Tibial artery (tissue), 4 donors: ENCODE data around the gene LGR5.
"Not testable (repeated sequence)": the region's sequence is repeated elsewhere in the genome, so short reads cannot be mapped to it uniquely, and the experiment has no call there.

Source experiments
- DNase-seq, 2 donors: peaks; one replicate each; pipeline ENCODE4 v3.0.0-alpha.2; 2019
- H3K27ac ChIP-seq, 2 donors: fragments of 200-600 bp; sonication (generic) in 1 of 2; 1 replicate in 1 of 2; 2 replicates in 1 of 2; pipeline ENCODE4 v1.5.1; 2018 to 2019; ENCODE audit warnings: mild to moderate bottlenecking in 1 of 2
- H3K27me3 ChIP-seq, 2 donors: fragments of 200-600 bp; sonication (generic) in 1 of 2; one replicate each; pipeline versions ENCODE4 v1.5.1 to v1.6.0; 2016 to 2019
- H3K36me3 ChIP-seq, 3 donors: fragments of 200-600 bp; sonication (generic) in 2 of 3; one replicate each; pipeline ENCODE4 v1.5.1; 2016 to 2019; ENCODE audit warnings: mild to moderate bottlenecking in 2 of 3
- H3K4me1 ChIP-seq, 4 donors: fragments of 200-600 bp; sonication (generic) in 2 of 4; 1 replicate in 3 of 4; 2 replicates in 1 of 4; pipeline ENCODE4 v1.5.1; 2016 to 2019
- H3K4me3 ChIP-seq, 2 donors: fragments of 200-600 bp; sonication (generic) in 1 of 2; 1 replicate in 1 of 2; 2 replicates in 1 of 2; pipeline ENCODE4 v1.5.1; 2018 to 2019; ENCODE audit warnings: mild to moderate bottlenecking in 2 of 2
- H3K9me3 ChIP-seq, 3 donors: fragments of 200-600 bp; sonication (generic) in 1 of 3; one replicate each; pipeline ENCODE4 v1.5.1; 2016 to 2019
- CTCF ChIP-seq, 2 experiments: fragments of 200-600 bp in 1 of 2; fragments of 450-650 bp in 1 of 2; IDR thresholded peaks; one replicate each; pipeline ENCODE4 v1.5.1; 2017 to 2019; ENCODE audit warnings: antibody characterized with exemption in 2 of 2, mild to moderate bottlenecking in 1 of 2, moderate library complexity in 1 of 2
- intact Hi-C: fragments of 100-400 bp; cut with DNase I; formaldehyde crosslinking; loops from one replicate; pipeline ENCODE4 v1.15.0; 2023; ENCODE audit warnings: low total_unique reads

Gene LGR5

DNA sequence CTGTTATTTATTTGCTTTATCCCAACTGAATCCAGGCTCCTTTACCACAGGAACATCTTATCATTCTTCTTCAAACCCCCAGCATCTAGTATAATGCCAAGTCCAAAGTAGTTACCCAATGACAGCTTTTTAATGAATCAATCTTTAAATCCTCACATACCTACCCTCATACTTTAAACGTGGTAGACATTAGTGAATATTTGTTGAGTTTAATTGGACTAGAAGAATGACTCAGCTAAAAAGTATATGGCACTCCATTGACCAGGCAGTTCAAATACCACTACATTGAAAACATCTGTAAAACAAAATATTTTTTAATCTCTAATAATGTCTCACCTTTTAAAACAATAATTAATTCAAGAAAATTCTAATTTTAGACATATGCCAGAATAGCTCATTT, 125.9 kb downstream of the LGR5 start:
- intact Hi-C loops, result no loop called here
- H3K27me3 ChIP-seq, result no peaks in the 10 kb centered on the region

DNA sequence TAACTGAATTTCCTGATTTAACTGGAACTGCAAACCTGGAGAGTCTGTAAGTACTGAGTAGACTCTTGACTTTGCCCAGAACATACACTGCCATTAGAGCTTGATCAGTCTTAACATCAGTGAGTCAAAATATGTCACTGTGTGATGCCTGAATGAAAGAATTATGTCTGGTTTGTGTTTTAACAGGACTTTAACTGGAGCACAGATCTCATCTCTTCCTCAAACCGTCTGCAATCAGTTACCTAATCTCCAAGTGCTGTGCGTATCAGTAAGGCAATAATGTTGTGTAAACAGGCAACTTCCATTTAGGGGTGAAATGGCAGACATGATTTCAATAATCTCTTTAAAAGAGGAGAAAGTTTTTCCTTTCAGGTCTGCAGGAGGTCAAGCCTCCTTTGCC, 127.1 kb downstream of the LGR5 start:
- no peak for TF ChIP-seq CTCF (IDR thresholded peaks at IDR 0.05)
- Histone ChIP-seq H3K27ac (no peak overlapping the region), H3K27me3 (no peaks in the 10 kb centered on the region), H3K9me3 (no peaks in the 10 kb centered on the region), H3K36me3 (no peaks in the 10 kb centered on the region), H3K4me1 (no peaks in the 10 kb centered on the region), H3K4me3 (no peak overlapping the region)
- no peak for DNase-seq
- intact Hi-C loops, result no loop called here

More for the DNA sequence above, 125.9 kb downstream of the LGR5 start:
- Histone ChIP-seq H3K4me1 (no peaks in the 10 kb centered on the region), H3K36me3 (no peaks in the 10 kb centered on the region), H3K9me3 (no peaks in the 10 kb centered on the region), H3K27ac (no peak overlapping the region), H3K4me3 (no peak overlapping the region)
- TF ChIP-seq CTCF (IDR thresholded peaks at IDR 0.05), result no peak
- no peak for DNase-seq

- DNase-seq, result no peak
- H3K36me3 ChIP-seq, result no peaks in the 10 kb centered on the region
- H3K27me3 ChIP-seq, result no peaks in the 10 kb centered on the region
- no peak for TF ChIP-seq CTCF (IDR thresholded peaks at IDR 0.05)
- no peaks in the 10 kb centered on the region for H3K9me3 ChIP-seq
- H3K4me3 ChIP-seq, result no peak overlapping the region
- H3K4me1 ChIP-seq, result no peaks in the 10 kb centered on the region
- intact Hi-C loops, result no loop called here
- H3K27ac ChIP-seq, result no peak overlapping the region
These were observed 127.9 kb downstream of the LGR5 start for GRCh38 chr12:71567537-71567936.

GRCh38 chr12:71569885-71570284, 130.3 kb downstream of the LGR5 start:
- H3K9me3 ChIP-seq, H3K36me3 ChIP-seq, intact Hi-C loops, H3K4me1 ChIP-seq, H3K27me3 ChIP-seq, H3K4me3 ChIP-seq, H3K27ac ChIP-seq, DNase-seq: not testable (repeated sequence)

DNA sequence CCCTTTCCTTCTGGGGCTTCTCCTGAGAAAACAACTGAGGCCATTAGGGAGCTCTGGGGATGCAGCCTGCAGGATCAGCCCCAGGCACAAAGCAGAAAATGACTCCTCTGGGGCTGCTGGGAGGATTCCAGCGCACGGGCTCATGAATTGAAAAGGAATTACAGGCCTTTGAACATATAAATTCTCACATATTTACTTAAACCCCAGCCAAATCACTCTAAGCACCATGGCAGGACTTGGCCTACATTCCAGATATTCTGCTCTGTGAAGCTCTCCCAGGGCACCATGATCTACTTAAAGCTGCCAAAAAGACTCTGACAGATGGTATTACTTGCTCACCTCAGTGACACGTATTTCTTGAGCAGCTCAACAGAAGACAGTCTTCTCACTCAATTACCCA, 136.9 kb downstream of the LGR5 start:
- H3K4me3 ChIP-seq, result no peak overlapping the region
- intact Hi-C loops, result no loop called here
- H3K27me3 ChIP-seq, result no peaks in the 10 kb centered on the region
- no peaks in the 10 kb centered on the region for H3K9me3 ChIP-seq
- TF ChIP-seq CTCF (IDR thresholded peaks at IDR 0.05), result no peak
- H3K36me3 ChIP-seq, result no peaks in the 10 kb centered on the region
- no peak for DNase-seq
- H3K4me1 ChIP-seq, result no peaks in the 10 kb centered on the region
- no peak overlapping the region for H3K27ac ChIP-seq

DNA sequence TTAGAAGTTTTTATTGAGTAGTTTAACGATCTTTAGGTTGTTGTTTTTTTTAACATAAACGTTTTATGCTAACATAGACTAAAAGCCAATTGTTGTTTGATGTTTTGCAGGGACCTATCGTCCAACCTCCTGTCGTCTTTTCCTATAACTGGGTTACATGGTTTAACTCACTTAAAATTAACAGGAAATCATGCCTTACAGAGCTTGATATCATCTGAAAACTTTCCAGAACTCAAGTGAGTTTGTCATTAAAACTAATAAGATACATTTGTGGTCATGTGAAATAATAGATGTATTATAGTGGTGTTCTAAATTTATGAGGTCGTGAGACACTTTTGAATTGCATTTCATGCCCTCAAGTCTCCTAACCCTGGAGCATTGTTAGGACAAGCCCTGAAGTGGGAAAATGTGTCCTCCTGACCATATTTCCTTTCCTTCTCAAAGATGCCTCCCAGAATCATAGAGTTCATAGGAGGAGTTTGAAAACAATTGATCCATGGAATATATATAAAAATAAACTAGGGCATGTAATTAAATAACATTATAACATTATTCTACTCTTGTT, 139.2 kb downstream of the LGR5 start:
- H3K27me3 ChIP-seq, result no peaks in the 10 kb centered on the region
- H3K36me3 ChIP-seq, result no peaks in the 10 kb centered on the region
- H3K9me3 ChIP-seq, result no peaks in the 10 kb centered on the region
- intact Hi-C loops, result no loop called here
- no peak for TF ChIP-seq CTCF (IDR thresholded peaks at IDR 0.05)
- H3K4me1 ChIP-seq, result no peaks in the 10 kb centered on the region
- H3K27ac ChIP-seq, result no peak overlapping the region
- DNase-seq, result no peak
- no peak overlapping the region for H3K4me3 ChIP-seq
